Measurements from ENCODE around the gene FGF9. TPM values are rescaled to one million over a fixed set of nuclear protein-coding genes. Genes with fewer than 3 reads are reported as not detected.

The FGF9 gene
- total and polyA plus RNA-seq, 10 donors = 0.06 to 0.26 (median 0.17) TPM; not detected in 4

DNA sequence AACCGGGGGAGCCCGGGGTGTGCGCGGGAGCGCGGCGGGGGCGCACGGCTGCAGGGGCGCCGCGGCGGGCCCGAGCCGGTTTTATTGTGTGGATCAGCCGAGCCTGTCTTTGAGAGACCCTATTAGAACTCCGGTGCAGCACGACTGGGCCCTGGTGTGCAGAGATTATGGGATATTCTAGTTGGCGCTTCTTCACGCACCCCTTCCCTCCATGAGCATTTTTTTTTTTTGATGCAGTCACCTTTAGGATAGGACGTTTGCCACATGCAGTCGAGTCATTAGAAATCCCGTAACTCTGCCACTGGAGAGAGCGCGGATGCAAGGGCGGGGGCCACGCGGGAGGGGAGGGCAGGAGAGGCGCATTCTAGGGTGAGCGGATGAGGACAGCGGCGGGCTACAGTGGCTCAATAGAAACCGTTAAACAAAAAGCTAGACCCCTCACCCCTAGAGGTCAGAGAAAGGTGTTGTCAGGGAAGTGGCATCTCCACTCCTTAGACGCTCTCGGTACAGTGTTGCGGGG is 3.7 kb downstream of the FGF9 start:
- peaks cover 26 to 63% (median 54%) of the 10 kb centered on the region in 6 donors for H3K4me1 ChIP-seq
- peak overlapping the region; percentile 58 to 74 (median 64) for H3K4me3 ChIP-seq
- WGBS, 5 donors = 0 to 3% (median 1%) methylated on average over 33 to 36 of the region's 36 CpGs
- H3K36me3 ChIP-seq = no peaks in the 10 kb centered on the region
- no peaks in the 10 kb centered on the region for H3K9me3 ChIP-seq
- DNase-seq = no peak
- intact Hi-C loops (cut with DNase I; ENCODE audit: low total_unique reads) = no loop called here
- H3K27me3 ChIP-seq (replicated peaks in 1 of 7) = peaks cover 0 to 98% (median 65%) of the 10 kb centered on the region in 7 donors
- TF ChIP-seq POLR2A (IDR thresholded peaks at IDR 0.05) (no peak), CTCF (IDR thresholded peaks at IDR 0.05 in 8 of 11, conservative IDR thresholded peaks at IDR 0.05 in 3 of 11) (no peak), POLR2AphosphoS5 (IDR thresholded peaks at IDR 0.05) (no peak)
- H3K27ac ChIP-seq = no peak overlapping the region

- intact Hi-C loops (cut with DNase I; ENCODE audit: low total_unique reads) = no loop called here
- WGBS, 5 donors = 1 to 3% (median 2%) methylated on average over 28 to 62 of the region's 62 CpGs
- peaks cover 0 to 95% (median 64%) of the 10 kb centered on the region in 7 donors for H3K27me3 ChIP-seq (replicated peaks in 1 of 7)
- no peak overlapping the region for H3K27ac ChIP-seq
- H3K9me3 ChIP-seq = no peaks in the 10 kb centered on the region
- DNase-seq = peak; percentile 81
- TF ChIP-seq POLR2A (IDR thresholded peaks at IDR 0.05) (no peak), POLR2AphosphoS5 (IDR thresholded peaks at IDR 0.05) (peak in 1 of 3 donors; percentile 6), CTCF (IDR thresholded peaks at IDR 0.05 in 8 of 11, conservative IDR thresholded peaks at IDR 0.05 in 3 of 11) (no peak)
- peaks cover 26 to 55% (median 49%) of the 10 kb centered on the region in 6 donors for H3K4me1 ChIP-seq
- H3K4me3 ChIP-seq = peak overlapping the region; percentile 1 to 74 (median 52)
- H3K36me3 ChIP-seq = no peaks in the 10 kb centered on the region
Observed at GRCh38 chr13:21675095-21675991, 4.5 kb downstream of the FGF9 start.

- Histone ChIP-seq H3K27ac (no peak overlapping the region), H3K9me3 (no peaks in the 10 kb centered on the region), H3K36me3 (no peaks in the 10 kb centered on the region), H3K4me1 (peaks cover 21 to 42% (median 39%) of the 10 kb centered on the region in 6 donors), H3K4me3 (no peak overlapping the region), H3K27me3 (replicated peaks in 1 of 7) (peaks cover 0 to 82% (median 58%) of the 10 kb centered on the region in 7 donors)
- 39 to 51% (median 45%) methylated on average over 5 to 6 of the region's 6 CpGs for WGBS, 5 donors
- intact Hi-C loops (cut with DNase I; ENCODE audit: low total_unique reads) = no loop called here
- no peak for TF ChIP-seq POLR2A (IDR thresholded peaks at IDR 0.05)
- TF ChIP-seq POLR2AphosphoS5 (IDR thresholded peaks at IDR 0.05) = no peak
- no peak for TF ChIP-seq CTCF (IDR thresholded peaks at IDR 0.05 in 8 of 11, conservative IDR thresholded peaks at IDR 0.05 in 3 of 11)
- no peak for DNase-seq
Observed at GRCh38 chr13:21676611-21677021, 5.7 kb downstream of the FGF9 start.

GRCh38 chr13:21677075-21677623 is 6.3 kb downstream of the FGF9 start:
- WGBS, 5 donors = 52 to 65% (median 61%) methylated on average over 3 of the region's 3 CpGs

More at GRCh38 chr13:21677075-21677623, 6.3 kb downstream of the FGF9 start:
- Histone ChIP-seq H3K4me3 (no peak overlapping the region), H3K27me3 (replicated peaks in 1 of 7) (peaks cover 0 to 77% (median 53%) of the 10 kb centered on the region in 7 donors), H3K27ac (no peak overlapping the region), H3K4me1 (peaks cover 16 to 37% (median 34%) of the 10 kb centered on the region in 6 donors), H3K36me3 (no peaks in the 10 kb centered on the region), H3K9me3 (no peaks in the 10 kb centered on the region)
- no peak for DNase-seq
- intact Hi-C loops (cut with DNase I; ENCODE audit: low total_unique reads) = no loop called here
- no peak for TF ChIP-seq CTCF (IDR thresholded peaks at IDR 0.05 in 8 of 11, conservative IDR thresholded peaks at IDR 0.05 in 3 of 11)
- TF ChIP-seq POLR2AphosphoS5 (IDR thresholded peaks at IDR 0.05) = no peak
- TF ChIP-seq POLR2A (IDR thresholded peaks at IDR 0.05) = no peak

Measured in spleen (tissue), 11 donors.